Activated gamma-delta T cell treated with Interleukin-2 at 50 U/mL for 16 hours (primary cell): ENCODE results near the gene SCT.
A peak's percentile ranks its signal among the peaks of the same experiment; 100 is the strongest.

Experiments
- DNase-seq: peaks from one replicate; pipeline ENCODE4 v3.0.0-alpha.2; 2020

The SCT gene

GRCh38 chr11:620935-621814, 5.8 kb downstream of the SCT start:
- no peak for DNase-seq

GRCh38 chr11:620201-620600, 6.8 kb downstream of the SCT start:
- peak; percentile 2 for DNase-seq

- DNase-seq: no peak
Measured at GRCh38 chr11:619628-620050, 7.3 kb downstream of the SCT start.

GRCh38 chr11:618856-619627, 7.9 kb downstream of the SCT start:
- DNase-seq: no peak

- DNase-seq: no peak
Measured at GRCh38 chr11:617912-618682, 8.9 kb downstream of the SCT start.

- no peak for DNase-seq
Measured at GRCh38 chr11:617199-617911, 9.6 kb downstream of the SCT start.

GRCh38 chr11:616320-617198, 10.4 kb downstream of the SCT start:
- no peak for DNase-seq

- DNase-seq: peak; percentile 87
Measured at GRCh38 chr11:615504-616319, 11.3 kb downstream of the SCT start, which contains the start of gene IRF7. TSS of gene IRF7 (minus strand) at chr11:615950. CDS start at chr11:615364, 586 bp downstream.

GRCh38 chr11:614623-615503, 12.1 kb downstream of the SCT start:
- DNase-seq: no peak

GRCh38 chr11:614021-614622, 12.9 kb downstream of the SCT start:
- DNase-seq: no peak

GRCh38 chr11:613369-613968, 13.5 kb downstream of the SCT start:
- DNase-seq: peak; percentile 82

GRCh38 chr11:612961-613300, 14.1 kb downstream of the SCT start:
- DNase-seq: no peak

- DNase-seq: no peak
Measured at GRCh38 chr11:612201-612960, 14.6 kb downstream of the SCT start.

- no peak for DNase-seq
Measured at GRCh38 chr11:611001-611996, 15.7 kb downstream of the SCT start.

GRCh38 chr11:610146-610801, 16.7 kb downstream of the SCT start:
- no peak for DNase-seq

- no peak for DNase-seq
Measured at GRCh38 chr11:609341-609811, 17.6 kb downstream of the SCT start.
